H1 (cell line): Measurements from ENCODE around the gene STAM. TPM values are rescaled to one million over a fixed set of nuclear protein-coding genes. Genes with fewer than 3 reads are reported as not detected.

ENCODE experiments used
- CTCF ChIA-PET: fragments of 300-600 bp; sonication (Branson Sonifier 250); formaldehyde crosslinking; loops from one replicate; lab custom pipeline; 2021; ENCODE audit not compliant: partially characterized antibody; lab: Charles Lee
- POLR2A ChIA-PET: fragments of 300-600 bp; sonication (Branson Sonifier 250); formaldehyde crosslinking; loops from one replicate; lab custom pipeline; 2021; ENCODE audit warnings: inconsistent platforms; ENCODE audit not compliant: partially characterized antibody; lab: Charles Lee
- DNase-seq, 2 experiments: peaks; one replicate each; pipeline versions ENCODE4 v3.0.0 to v3.0.0-alpha.2; 2010 to 2022; ENCODE audit warnings: low spot score in 2 of 2, low read depth in 1 of 2, mixed read lengths in 1 of 2
- FAIRE-seq: peaks from 2 replicates; lab custom pipeline; 2011; peaks lifted over from hg19 to GRCh38; lab: Jason Lieb, UNC
- H2AFZ ChIP-seq: 2 replicates; pipeline ENCODE4 v1.8.1; 2012; ENCODE audit warnings: low read length, inconsistent platforms
- H2AK5ac ChIP-seq: 2 replicates; pipeline ENCODE4 v1.6.1; 2013; ENCODE audit warnings: low read depth, low read length
- H2BK120ac ChIP-seq: replicated peaks from 2 replicates; pipeline ENCODE3; 2013; ENCODE audit warnings: low read depth, low read length, inconsistent platforms
- H2BK12ac ChIP-seq: 2 replicates; pipeline ENCODE4 v1.6.1; 2013; ENCODE audit warnings: low read depth, low read length
- H2BK15ac ChIP-seq: 2 replicates; pipeline ENCODE4 v1.6.1; 2013; ENCODE audit warnings: low read length
- H2BK20ac ChIP-seq: 2 replicates; pipeline ENCODE4 v1.6.1; 2013; ENCODE audit warnings: low read length
- H2BK5ac ChIP-seq: 2 replicates; pipeline ENCODE4 v1.6.1; 2013; ENCODE audit warnings: low read depth, low read length
- H3K14ac ChIP-seq: 2 replicates; pipeline ENCODE4 v1.6.1; 2013; ENCODE audit warnings: inconsistent platforms; ENCODE audit not compliant: insufficient read length
- H3K18ac ChIP-seq: 2 replicates; pipeline ENCODE4 v1.6.1; 2013; ENCODE audit warnings: low read length; ENCODE audit errors: extremely low read depth
- H3K23ac ChIP-seq: 2 replicates; pipeline ENCODE4 v1.6.1; 2013; ENCODE audit warnings: inconsistent platforms; ENCODE audit not compliant: insufficient read length
- H3K23me2 ChIP-seq: 2 replicates; pipeline ENCODE4 v1.6.1; 2013; ENCODE audit warnings: low read depth, low read length
- H3K27ac ChIP-seq: 2 replicates; pipeline ENCODE4 v1.6.1; 2011; ENCODE audit warnings: low read depth, low read length, inconsistent platforms
- H3K27me3 ChIP-seq, 4 experiments: replicated peaks in 1 of 4; 1 replicate in 1 of 4; 2 replicates in 3 of 4; pipeline versions ENCODE4 v1.6.1 to v1.8.1; 2011 to 2013; ENCODE audit warnings: low read length in 3 of 4, mild to moderate bottlenecking in 3 of 4, inconsistent platforms in 2 of 4, mixed read lengths in 2 of 4, moderate library complexity in 1 of 4; ENCODE audit not compliant: control insufficient read depth in 3 of 4, insufficient read depth in 3 of 4; ENCODE audit errors: extremely low read depth in 1 of 4
- H3K36me3 ChIP-seq, 4 experiments: 2 replicates each; pipeline versions ENCODE4 v1.6.1 to v1.8.1; 2011 to 2013; ENCODE audit warnings: mild to moderate bottlenecking in 4 of 4, low read length in 3 of 4, moderate library complexity in 2 of 4, control low read depth in 1 of 4, inconsistent platforms in 1 of 4; ENCODE audit not compliant: insufficient read depth in 4 of 4, control insufficient read depth in 2 of 4
- H3K4ac ChIP-seq: replicated peaks from 2 replicates; pipeline ENCODE3; 2013; ENCODE audit warnings: low read length, low read depth, mixed read lengths, inconsistent platforms; ENCODE audit not compliant: insufficient read length
- H3K4me1 ChIP-seq, 4 experiments: replicated peaks in 1 of 4; 1 replicate in 1 of 4; 2 replicates in 3 of 4; pipeline versions ENCODE4 v1.6.1 to v1.8.1; 2011 to 2013; ENCODE audit warnings: low read length in 3 of 4, inconsistent platforms in 2 of 4, mixed read lengths in 1 of 4; ENCODE audit not compliant: insufficient read depth in 4 of 4, control insufficient read depth in 3 of 4
- H3K4me2 ChIP-seq, 2 experiments: 2 replicates each; pipeline versions ENCODE4 v1.6.1 to v1.8.1; 2011 to 2013; ENCODE audit warnings: low read depth in 2 of 2, low read length in 2 of 2, control low read depth in 1 of 2, inconsistent platforms in 1 of 2, mild to moderate bottlenecking in 1 of 2; ENCODE audit not compliant: insufficient read depth in 1 of 2
- H3K4me3 ChIP-seq, 4 experiments: fragments of 200-600, 300-600 bp in 1 of 4; sonication (generic), shearing (Covaris generic), sonication (Bioruptor Twin) in 1 of 4; 2 replicates each; pipeline versions ENCODE4 v1.5.1 to v1.8.1; 2011 to 2016; ENCODE audit warnings: low read length in 4 of 4, low read depth in 3 of 4, control low read depth in 2 of 4, inconsistent platforms in 2 of 4, mild to moderate bottlenecking in 2 of 4, mixed read lengths in 1 of 4, moderate library complexity in 1 of 4; ENCODE audit not compliant: insufficient read depth in 2 of 4; ENCODE audit errors: extremely low read depth in 1 of 4
- H3K56ac ChIP-seq: replicated peaks from 2 replicates; pipeline ENCODE3; 2013; ENCODE audit warnings: low read depth, mild to moderate bottlenecking, mixed read lengths, low read length, inconsistent platforms; ENCODE audit not compliant: insufficient read length
- H3K79me1 ChIP-seq: 2 replicates; pipeline ENCODE4 v1.6.1; 2013; ENCODE audit warnings: low read depth, low read length, control low read depth
- H3K79me2 ChIP-seq, 2 experiments: 2 replicates each; pipeline versions ENCODE4 v1.6.1 to v1.8.1; 2012 to 2013; ENCODE audit warnings: low read length in 2 of 2, mild to moderate bottlenecking in 2 of 2, inconsistent platforms in 1 of 2; ENCODE audit not compliant: insufficient read depth in 2 of 2, control insufficient read depth in 1 of 2
- H3K9ac ChIP-seq, 4 experiments: replicated peaks in 1 of 4; 1 replicate in 1 of 4; 2 replicates in 3 of 4; pipeline versions ENCODE4 v1.6.1 to v1.8.1; 2011 to 2013; ENCODE audit warnings: low read depth in 3 of 4, low read length in 3 of 4, control low read depth in 2 of 4, mild to moderate bottlenecking in 2 of 4, moderate library complexity in 2 of 4, inconsistent platforms in 1 of 4; ENCODE audit errors: extremely low read depth in 1 of 4
- H3K9me3 ChIP-seq, 2 experiments: 2 replicates each; pipeline versions ENCODE4 v1.6.1 to v1.8.1; 2012 to 2013; ENCODE audit warnings: mild to moderate bottlenecking in 2 of 2, moderate library complexity in 2 of 2, control low read depth in 1 of 2, inconsistent platforms in 1 of 2, low read depth in 1 of 2, low read length in 1 of 2, mixed read lengths in 1 of 2; ENCODE audit not compliant: insufficient read depth in 2 of 2
- H4K20me1 ChIP-seq, 2 experiments: replicated peaks in 1 of 2; 2 replicates each; pipeline versions ENCODE3 to v1.8.1; 2011 to 2013; ENCODE audit warnings: inconsistent platforms in 2 of 2, low read length in 2 of 2, mild to moderate bottlenecking in 1 of 2; ENCODE audit not compliant: insufficient read depth in 2 of 2, control insufficient read depth in 1 of 2
- H4K5ac ChIP-seq: 2 replicates; pipeline ENCODE4 v1.6.1; 2013; ENCODE audit warnings: low read length, low read depth, mixed read lengths, inconsistent platforms; ENCODE audit not compliant: insufficient read length
- H4K8ac ChIP-seq: 2 replicates; pipeline ENCODE4 v1.8.0; 2013; ENCODE audit warnings: mild to moderate bottlenecking, moderate library complexity, low read length, inconsistent platforms; ENCODE audit not compliant: insufficient read depth; ENCODE audit errors: extremely low read depth
- H4K91ac ChIP-seq: replicated peaks from 2 replicates; pipeline ENCODE3; 2013; ENCODE audit warnings: low read length, mixed read lengths, inconsistent platforms; ENCODE audit not compliant: insufficient read length
- BCL11A ChIP-seq, 2 experiments: IDR thresholded peaks; one replicate each; pipeline ENCODE4 v1.6.1; 2011; ENCODE audit warnings: low read depth in 2 of 2, low read length in 2 of 2, mild to moderate bottlenecking in 2 of 2
- CHD1 ChIP-seq: IDR thresholded peaks from 2 replicates; pipeline ENCODE4 v1.6.1; 2012; ENCODE audit warnings: low read depth, low read length, improper control_type of control experiment
- CHD2 ChIP-seq: IDR thresholded peaks from 2 replicates; pipeline ENCODE4 v1.6.1; 2012; ENCODE audit warnings: low read length, improper control_type of control experiment
- CTBP2 ChIP-seq: IDR thresholded peaks from 2 replicates; pipeline ENCODE4 v1.7.0; 2011; ENCODE audit warnings: borderline replicate concordance, mild to moderate bottlenecking, moderate library complexity, mixed read lengths, low read length; ENCODE audit not compliant: insufficient read depth, insufficient read length
- EP300 ChIP-seq, 2 experiments: IDR thresholded peaks; 1 replicate in 1 of 2; 2 replicates in 1 of 2; pipeline ENCODE4 v1.6.1; 2011 to 2012; ENCODE audit warnings: low read depth in 2 of 2, low read length in 2 of 2, mild to moderate bottlenecking in 2 of 2, borderline replicate concordance in 1 of 2, inconsistent platforms in 1 of 2, moderate library complexity in 1 of 2
- FOSL1 ChIP-seq: IDR thresholded peaks from 2 replicates; pipeline ENCODE4 v1.6.1; 2011; ENCODE audit warnings: mild to moderate bottlenecking, low read depth, low read length, moderate library complexity; ENCODE audit not compliant: insufficient read depth
- HDAC2 ChIP-seq, 2 experiments: fragments of 300-600 bp in 1 of 2; sonication (generic) in 1 of 2; IDR thresholded peaks; 2 replicates each; pipeline ENCODE4 v1.6.1; 2011 to 2012; ENCODE audit warnings: low read depth in 2 of 2, low read length in 2 of 2, mild to moderate bottlenecking in 2 of 2, moderate library complexity in 2 of 2, borderline replicate concordance in 1 of 2, inconsistent platforms in 1 of 2
- KDM1A ChIP-seq: fragments of 200-600, 300-600 bp; sonication (generic); IDR thresholded peaks from 2 replicates; pipeline ENCODE4 v1.7.1; 2016; ENCODE audit warnings: mild to moderate bottlenecking, low read length, borderline replicate concordance
- TAF7 ChIP-seq: optimal IDR thresholded peaks from 2 replicates; pipeline ENCODE3; 2011; ENCODE audit warnings: low read depth, mild to moderate bottlenecking, inconsistent platforms, low read length, moderate library complexity, borderline replicate concordance
- polyA plus RNA-seq, 7 experiments: library from polyadenylated mRNA; depleted of rRNA in 3 of 7; stranded (reverse) in 5 of 7; unstranded in 2 of 7; fragments of >200 nt in 5 of 7; fragments of 200-250 nt in 2 of 7; gene quantifications; 1 replicate in 5 of 7; 2 replicates in 1 of 7; 4 replicates in 1 of 7; pipeline versions ENCODE4 v1.2.1 to v1.2.3, GENCODE V29; 2011 to 2013; ENCODE audit warnings: missing spikeins in 2 of 7, mixed read lengths in 2 of 7
- total RNA-seq: library from RNA; stranded (reverse); fragmentation: NEBNext Ultra II Directional; extraction: Animal tissue kit (Norgen Biotek cat#: 25700); gene quantifications from 2 replicates; pipeline ENCODE4 v1.2.1, GENCODE V29; 2021
- TF ChIP-seq, protein P1 (sequence below): IDR thresholded peaks from 2 replicates; pipeline ENCODE4 v1.6.1; 2012; ENCODE audit warnings: inconsistent platforms

STAM gene
- total and polyA plus RNA-seq, 2 of the 8 experiments (the other 6 are each of a cell fraction or from before 2014, with no cell fraction given), result 22.0 to 27.8 TPM

DNA sequence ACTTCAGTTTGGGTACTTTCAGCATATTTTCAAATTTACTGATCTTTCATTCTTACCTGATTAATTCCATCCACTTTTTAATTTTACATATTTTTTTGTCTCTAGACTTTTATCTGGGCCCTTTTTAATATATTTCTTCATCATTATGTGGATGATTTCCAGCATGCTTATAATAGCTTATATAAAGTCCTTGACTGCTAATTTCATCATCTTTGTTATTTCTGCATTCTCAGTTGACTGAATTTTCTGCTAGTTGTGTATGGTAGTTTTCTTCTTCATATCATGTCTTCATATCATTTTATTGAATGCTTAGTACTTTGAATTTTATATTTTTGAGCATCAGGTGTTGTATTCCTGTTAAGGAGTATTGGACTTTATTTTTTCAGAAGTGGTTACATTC, 39.6 kb downstream of the STAM start:
- no peak overlapping the region for H3K56ac ChIP-seq
- DNase-seq, result no peak
- no peaks in the 10 kb centered on the region for H4K20me1 ChIP-seq
- ChIA-PET POLR2A (interaction anchor here (1.1 kb wide), 1 partner anchor 9 kb away, joined by 3 read pairs; no protein-coding TSS in a partner anchor), CTCF (interaction anchor here (1.2 kb wide), 1 partner anchor 55 kb away, joined by 3 read pairs; no protein-coding TSS in a partner anchor)
- 0 out of 2 replicates have a peak, but pooled peaks cover 3% of the 10 kb centered on the region for H3K79me1 ChIP-seq
- no peak overlapping the region for H4K8ac ChIP-seq
- no peaks in the 10 kb centered on the region for H3K9me3 ChIP-seq
- no peaks in the 10 kb centered on the region for H3K27me3 ChIP-seq
- no peak overlapping the region for H2AK5ac ChIP-seq
- TF ChIP-seq KDM1A, result no peak
- TF ChIP-seq, protein P1, sequence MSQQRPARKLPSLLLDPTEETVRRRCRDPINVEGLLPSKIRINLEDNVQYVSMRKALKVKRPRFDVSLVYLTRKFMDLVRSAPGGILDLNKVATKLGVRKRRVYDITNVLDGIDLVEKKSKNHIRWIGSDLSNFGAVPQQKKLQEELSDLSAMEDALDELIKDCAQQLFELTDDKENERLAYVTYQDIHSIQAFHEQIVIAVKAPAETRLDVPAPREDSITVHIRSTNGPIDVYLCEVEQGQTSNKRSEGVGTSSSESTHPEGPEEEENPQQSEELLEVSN, result no peak
- TF ChIP-seq HDAC2 (IDR thresholded peaks at IDR 0.05; ENCODE audit: borderline replicate concordance in 1 of 2, low read depth in 2 of 2, low read length in 2 of 2), result no peak
- no peak for TF ChIP-seq FOSL1
- no peak for TF ChIP-seq CHD1
- TF ChIP-seq EP300 (IDR thresholded peaks at IDR 0.05; ENCODE audit: borderline replicate concordance in 1 of 2, low read depth in 2 of 2, low read length in 2 of 2), result no peak
- no peak for TF ChIP-seq CHD2
- TF ChIP-seq TAF7, result no peak
- no peak for TF ChIP-seq BCL11A (IDR thresholded peaks at IDR 0.05; ENCODE audit: low read depth in 2 of 2, low read length in 2 of 2)
- TF ChIP-seq CTBP2, result no peak
- no peak overlapping the region for H3K4ac ChIP-seq
- H4K91ac ChIP-seq, result no peak overlapping the region
- H2AFZ ChIP-seq, result no peak overlapping the region
- no peak overlapping the region for H3K4me2 ChIP-seq
- no peaks in the 10 kb centered on the region for H3K23me2 ChIP-seq
- FAIRE-seq, result no peak
- H2BK15ac ChIP-seq, result no peak overlapping the region
- no peak overlapping the region for H3K4me3 ChIP-seq
- no peak overlapping the region for H2BK120ac ChIP-seq
- H2BK20ac ChIP-seq, result no peak overlapping the region
- no peak overlapping the region for H3K23ac ChIP-seq
- H3K14ac ChIP-seq, result no peak overlapping the region
- H3K36me3 ChIP-seq, result peaks cover 0 to 3% (median 1%) of the 10 kb centered on the region in 4 experiments; a peak in 2 of 8 replicates
- H3K79me2 ChIP-seq, result peaks cover 2 to 77% of the 10 kb centered on the region in 2 experiments; a peak in 2 of 4 replicates
- H2BK5ac ChIP-seq, result no peak overlapping the region
- no peak overlapping the region for H3K9ac ChIP-seq
- no peak overlapping the region for H4K5ac ChIP-seq
- H3K4me1 ChIP-seq, result peaks cover 0 to 4% (median 0%) of the 10 kb centered on the region in 4 experiments; a peak in 1 of 7 replicates
- H3K27ac ChIP-seq, result no peak overlapping the region
- H3K18ac ChIP-seq, result no peak overlapping the region
- no peak overlapping the region for H2BK12ac ChIP-seq
